Left ventricle myocardium superior (tissue), 1 donor: ENCODE results near the gene PDZD11. TPM values are rescaled to one million over a fixed set of nuclear protein-coding genes. Genes with fewer than 3 reads are reported as not detected.
A peak's percentile ranks its signal among the peaks of the same experiment; 100 is the strongest.
"Not testable (repeated sequence)": the region's sequence is repeated elsewhere in the genome, so short reads cannot be mapped to it uniquely, and the experiment has no call there.

Experiments used
- ATAC-seq: fragments of 200-7000 bp; cut with Tn5 transposase; one replicate; pipeline ENCODE4 v1.9.1; 2020; ENCODE audit warnings: mild to moderate bottlenecking, moderate library complexity
- DNase-seq: peaks from one replicate; pipeline ENCODE4 v3.0.0-alpha.2; 2020
- intact Hi-C: fragments of 100-400 bp; cut with micrococcal nuclease; formaldehyde crosslinking; loops from one replicate; pipeline ENCODE4 v1.11.0; 2022
- total RNA-seq: library from RNA; stranded (reverse); fragmentation: NEBNext Ultra II Directional; extraction: Animal tissue kit (Norgen Biotek cat#: 25700); gene quantifications from one replicate; pipeline ENCODE4 v1.2.1, GENCODE V29; 2021
- donor health status: DM: no; HTN: yes; CAD: no; lungs with severe emphysema.

Gene PDZD11
- total RNA-seq, 1 donor from 2014 or later: 33.7 TPM

DNA sequence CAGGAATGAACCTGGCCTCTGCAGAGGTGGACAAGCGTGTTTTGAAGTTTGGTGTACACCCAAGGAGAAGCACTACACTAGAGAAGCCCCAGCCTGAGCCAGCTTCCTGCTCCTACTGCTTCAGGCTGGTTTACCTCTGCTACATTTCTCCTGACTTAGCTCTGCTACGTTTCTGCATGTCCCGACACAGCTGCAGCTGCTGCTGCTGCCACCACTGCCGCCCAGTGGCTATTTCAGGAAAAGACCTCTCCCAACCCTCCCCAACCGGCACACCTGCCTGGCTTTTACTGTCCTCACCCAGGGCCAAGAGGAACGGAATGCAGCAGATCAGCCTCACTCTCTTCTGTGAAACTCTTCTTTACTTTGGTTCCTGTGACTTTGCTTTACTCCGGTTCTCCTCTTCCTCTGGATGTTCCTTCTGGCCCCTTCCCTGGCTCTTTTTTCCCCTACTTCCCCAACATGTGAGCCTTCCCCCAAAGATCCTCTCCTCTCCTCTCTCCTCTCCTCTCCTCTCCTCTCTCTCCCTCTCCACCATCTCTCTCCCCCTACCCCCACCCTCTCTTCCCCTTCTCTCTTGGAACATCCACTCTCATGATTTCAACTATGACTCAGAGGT is 26.7 kb downstream of the PDZD11 start:
- peak; percentile 55 for ATAC-seq
- DNase-seq: peak; percentile 39

DNA sequence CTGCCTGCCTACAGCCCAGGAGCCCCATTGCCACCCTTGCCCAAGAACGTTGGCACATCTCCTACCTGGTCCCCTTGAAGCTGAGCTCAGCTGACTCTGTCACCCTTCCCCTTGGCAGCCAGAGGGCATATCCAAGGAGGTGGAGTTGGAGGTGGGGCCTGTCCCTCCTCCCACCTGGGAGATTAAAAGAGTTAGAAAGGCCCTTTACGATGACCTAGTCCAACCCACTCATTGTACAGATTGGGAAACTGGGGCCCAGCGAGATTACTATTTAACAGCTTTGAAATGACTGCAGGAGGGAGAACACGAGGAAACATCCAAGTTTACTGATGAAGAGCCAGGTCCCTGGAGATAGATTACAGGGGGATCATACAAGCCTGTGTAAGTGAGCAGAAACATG is 29.6 kb downstream of the PDZD11 start, which contains the start of gene P2RY4:
TSS of gene P2RY4 (minus strand) at position 101 of the 400 bp plus-strand sequence. CDS start 580 bp downstream, outside the sequence.
- intact Hi-C loops: no loop called here
- DNase-seq (no peak), ATAC-seq (no peak)

More for the DNA sequence above, 26.7 kb downstream of the PDZD11 start:
- intact Hi-C loops: no loop called here

DNA sequence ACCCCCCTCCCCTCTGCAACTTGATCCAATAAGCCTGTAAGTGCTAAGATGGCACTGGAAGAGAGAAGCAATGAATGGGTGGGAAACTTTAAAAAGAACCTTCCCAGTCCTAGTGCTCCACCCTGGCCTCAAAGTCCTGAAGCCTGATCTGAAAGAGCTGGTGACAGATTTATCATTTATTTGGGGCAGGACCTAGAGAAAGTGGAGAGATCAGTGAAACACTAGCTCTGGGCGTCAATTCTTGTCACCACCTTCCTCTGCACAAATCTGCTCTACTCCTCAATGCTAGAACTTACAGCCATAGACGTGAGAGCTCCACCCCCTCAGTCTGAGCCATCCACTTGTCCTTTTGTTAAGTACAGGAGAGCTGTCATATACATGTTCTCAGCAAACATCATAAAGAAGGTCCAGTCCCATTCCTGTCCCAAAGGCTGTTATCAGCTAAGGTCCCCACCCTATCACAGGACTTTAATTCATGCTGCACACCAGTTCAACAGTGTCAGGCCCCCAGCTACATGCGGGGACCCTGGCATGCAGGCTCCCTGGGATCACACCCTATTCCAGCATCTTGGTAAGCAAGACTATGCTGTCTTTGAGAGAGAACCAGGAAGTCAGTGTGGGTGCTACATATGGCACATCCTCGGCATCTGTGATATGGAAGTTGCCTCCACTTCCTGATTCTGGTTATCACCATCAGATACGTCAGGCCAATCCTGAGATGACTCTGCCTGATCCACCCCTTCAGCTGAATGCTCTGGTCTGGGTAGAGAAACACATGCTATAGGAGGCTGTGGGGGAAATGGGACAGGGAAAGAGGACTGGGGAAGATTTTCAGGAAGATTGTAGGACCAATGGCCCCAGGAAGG is 32.1 kb downstream of the PDZD11 start:
- DNase-seq: no peak
- intact Hi-C loops: no loop called here
- no peak for ATAC-seq

DNA sequence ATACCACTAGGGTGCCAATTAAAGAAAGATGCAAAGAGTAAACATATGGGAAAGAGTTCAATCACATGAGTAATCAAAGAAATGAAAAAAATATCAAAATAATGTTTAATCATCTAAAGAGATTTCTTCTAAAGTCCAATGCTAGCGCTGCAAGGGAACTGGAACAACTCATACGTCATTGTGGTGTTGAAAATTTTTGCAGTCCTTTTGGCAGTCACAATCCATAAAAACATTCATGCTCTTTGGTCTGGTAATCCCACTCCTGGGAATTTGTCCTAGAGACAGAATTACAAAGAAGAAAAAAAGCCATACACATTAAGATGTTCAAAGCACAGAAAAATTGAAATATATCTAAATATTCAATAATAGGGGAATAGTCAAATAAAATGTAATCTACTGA is 34.3 kb downstream of the PDZD11 start:
- ATAC-seq (peak; percentile 60), DNase-seq (no peak)
- intact Hi-C loops: no loop called here

DNA sequence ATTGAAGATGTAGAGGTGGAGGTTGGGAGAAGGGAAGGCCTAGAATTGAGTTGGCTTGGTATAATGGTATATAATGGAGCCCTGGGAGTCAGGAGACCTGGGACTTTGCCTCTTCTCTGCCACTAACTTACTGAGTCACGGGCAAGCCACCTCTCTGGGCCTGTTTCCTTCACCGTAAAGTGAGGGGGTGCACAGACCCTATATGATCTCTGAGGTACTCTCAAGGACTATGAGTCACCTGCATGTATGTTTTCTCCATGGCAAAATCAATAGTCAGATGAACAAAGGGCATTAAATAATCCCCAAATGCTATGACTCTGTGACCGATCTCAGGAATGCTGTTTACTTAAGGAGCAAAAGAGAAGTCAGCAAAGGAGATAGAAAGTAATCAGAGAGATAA is 34.8 kb downstream of the PDZD11 start:
- intact Hi-C loops: no loop called here
- ATAC-seq (no peak), DNase-seq (no peak)

DNA sequence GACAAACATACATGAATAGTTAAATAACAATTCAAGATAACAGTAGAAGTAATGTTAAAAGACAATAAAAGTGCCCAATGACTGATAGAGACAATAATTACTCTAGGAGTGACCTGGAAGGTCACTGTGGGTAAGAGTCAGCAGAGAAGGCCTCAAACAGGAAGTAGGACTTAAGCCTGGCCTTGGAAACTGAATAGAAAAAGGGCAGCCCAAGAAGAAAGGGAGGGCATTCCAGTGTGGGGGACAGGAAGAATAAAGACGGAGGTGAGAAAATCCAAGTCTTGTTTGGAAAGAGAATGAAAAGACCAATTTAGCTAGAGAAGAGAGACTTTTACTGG is 35.7 kb downstream of the PDZD11 start:
- ATAC-seq: no peak
- intact Hi-C loops: no loop called here
- DNase-seq: no peak

DNA sequence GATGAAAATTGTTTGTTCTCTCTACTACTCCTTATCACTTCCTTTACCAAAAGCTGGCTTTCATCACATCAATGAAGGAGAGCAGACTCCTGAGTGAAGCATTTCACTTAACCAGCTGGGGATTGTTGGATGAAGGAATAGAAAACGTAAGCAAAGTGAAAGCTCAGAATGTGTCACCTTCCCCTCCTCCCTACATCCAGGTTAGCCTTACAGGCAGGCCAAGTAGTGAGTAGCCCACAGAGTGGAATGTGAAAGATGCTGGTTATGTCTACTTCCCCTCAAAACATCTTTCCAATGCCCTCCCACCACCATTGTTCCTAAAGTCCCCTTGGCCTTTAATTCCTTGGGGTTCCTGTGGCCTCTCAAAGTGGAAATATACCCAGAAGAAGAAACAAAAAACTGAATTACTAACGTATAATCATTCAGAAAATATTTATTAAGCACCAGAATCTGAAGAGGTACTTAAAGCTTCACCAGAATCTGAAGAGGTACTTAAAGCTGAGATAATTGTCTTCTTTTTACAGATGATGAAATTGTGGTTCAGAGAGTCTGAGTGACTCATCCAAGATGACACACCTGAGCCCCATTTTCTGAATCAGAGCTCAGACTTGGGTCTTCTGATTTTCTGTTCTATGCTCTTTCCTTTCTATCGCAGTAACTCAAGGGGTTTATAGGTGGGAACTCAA is 36.2 kb downstream of the PDZD11 start:
- no peak for ATAC-seq
- DNase-seq: no peak
- intact Hi-C loops: no loop called here

DNA sequence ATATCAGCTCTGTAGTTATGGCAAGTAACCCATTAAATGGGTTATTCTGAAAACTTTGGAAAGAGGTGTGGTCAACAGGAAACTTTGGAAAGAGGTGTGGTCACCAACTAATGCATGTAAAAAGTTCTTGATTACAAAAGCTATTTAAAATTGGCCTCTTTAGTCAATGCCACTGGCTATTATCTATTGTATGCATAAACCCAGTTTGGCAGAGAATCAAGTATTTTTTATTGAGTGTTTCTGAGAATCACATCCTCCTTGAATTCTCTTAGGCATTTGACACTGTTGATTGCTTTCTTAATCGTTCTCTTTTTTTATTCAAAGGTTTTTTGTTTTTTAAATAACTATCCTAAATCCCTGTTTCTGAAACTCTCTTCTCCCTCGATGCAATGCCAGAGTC is 37.2 kb downstream of the PDZD11 start:
- intact Hi-C loops: no loop called here
- ATAC-seq (no peak), DNase-seq (no peak)

DNA sequence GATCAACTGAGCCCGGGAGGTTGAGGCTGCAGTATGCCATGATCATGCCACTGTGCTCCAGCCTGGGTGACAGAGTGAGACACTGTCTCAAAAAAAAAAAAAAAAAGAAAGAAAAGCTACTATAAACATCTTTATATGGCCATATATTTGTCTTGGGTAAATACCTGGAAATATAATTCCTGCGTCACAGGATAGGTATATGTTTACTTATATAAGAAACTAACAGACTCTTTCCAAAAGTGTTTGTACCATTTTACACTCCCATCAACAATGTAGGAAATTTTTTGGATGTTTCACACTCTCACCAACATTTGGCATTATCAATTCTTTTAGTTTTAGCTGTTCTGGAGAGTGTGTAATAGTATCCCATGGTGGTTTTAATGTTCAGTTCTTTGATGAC is 42.5 kb downstream of the PDZD11 start:
- DNase-seq (no peak), ATAC-seq (no peak)
- intact Hi-C loops: no loop called here

DNA sequence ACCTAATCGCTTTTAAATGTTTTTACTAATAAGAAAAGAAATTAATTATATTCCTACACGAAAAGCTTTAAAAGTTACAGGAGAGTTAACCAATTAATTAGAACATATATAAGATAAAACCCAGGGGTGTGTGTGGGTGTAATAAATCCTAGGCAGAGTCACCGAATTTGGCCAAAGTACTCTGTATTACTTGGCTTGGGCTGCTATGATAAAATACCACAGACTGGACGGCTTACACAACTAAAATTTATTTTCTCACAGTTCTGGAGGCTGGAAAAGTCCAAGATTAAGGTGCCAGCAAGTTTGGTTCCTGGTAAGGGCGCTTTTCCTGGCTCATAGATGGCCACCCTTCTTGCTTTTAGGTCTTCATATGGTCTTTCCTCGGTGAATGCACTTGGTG is 44.8 kb downstream of the PDZD11 start:
- intact Hi-C loops: no loop called here
- ATAC-seq: peak; percentile 27
- no peak for DNase-seq

DNA sequence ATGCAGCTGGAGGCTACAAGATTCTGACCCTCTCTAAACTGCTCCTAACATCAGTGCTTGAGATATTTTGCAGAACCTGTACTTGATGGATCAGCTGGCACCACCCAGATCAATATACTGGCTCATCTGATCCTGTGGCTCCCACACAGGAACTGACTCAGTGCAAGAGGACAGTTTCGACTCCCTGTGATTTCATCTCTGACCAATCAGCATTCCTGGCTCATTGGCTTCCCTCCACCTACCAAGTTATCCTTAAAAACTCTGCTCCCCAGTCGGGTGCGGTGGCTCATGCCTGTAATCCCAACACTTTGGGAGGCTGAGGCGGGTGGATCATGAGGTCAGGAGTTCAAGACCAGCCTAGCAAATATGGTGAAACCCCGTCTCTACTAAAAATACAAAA is 46.1 kb downstream of the PDZD11 start:
- intact Hi-C loops, ATAC-seq, DNase-seq: not testable (repeated sequence)

DNA sequence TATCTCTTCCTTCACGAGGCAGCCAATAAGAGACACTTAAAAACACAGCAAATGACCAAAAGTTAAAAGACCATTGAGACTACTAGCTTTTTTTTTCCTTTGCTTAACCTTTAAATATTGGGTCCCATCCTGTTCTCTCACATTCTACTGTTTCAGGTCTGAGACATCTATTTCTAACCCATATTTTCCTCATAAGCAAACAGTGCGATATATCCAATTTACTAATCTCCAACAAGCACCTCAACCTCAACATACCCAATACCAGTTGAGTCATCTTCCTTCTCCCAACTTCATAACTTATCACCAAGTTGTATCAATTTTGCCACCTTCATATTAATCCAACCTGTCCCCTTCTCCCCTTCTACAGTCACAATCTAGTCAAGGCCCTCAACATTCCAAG is 48.2 kb downstream of the PDZD11 start:
- no peak for DNase-seq
- intact Hi-C loops: no loop called here
- ATAC-seq: no peak

DNA sequence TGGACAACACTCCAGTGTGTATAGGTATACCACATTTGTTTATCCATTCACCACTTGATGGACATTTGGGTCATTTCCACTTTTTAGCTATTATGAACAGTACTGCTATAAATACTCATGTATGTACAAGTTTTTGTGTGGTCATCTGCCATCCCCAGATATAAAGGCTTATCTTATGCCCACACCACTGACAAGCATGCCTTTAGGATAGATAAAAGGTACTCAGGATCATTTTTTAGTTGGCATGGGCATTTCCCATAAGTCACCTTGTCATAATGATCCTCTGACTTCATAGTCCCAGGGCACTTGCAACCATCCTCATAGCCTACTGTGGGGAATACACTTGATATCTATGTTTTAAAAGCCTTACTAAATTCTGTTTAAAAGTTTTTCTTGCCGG is 49.0 kb downstream of the PDZD11 start:
- DNase-seq (no peak), ATAC-seq (no peak)
- intact Hi-C loops: no loop called here

Other genes starting within 250 kb of the PDZD11 start
- not detected for gene AWAT2, start 240.0 kb downstream of the PDZD11 start, total RNA-seq
- not detected for gene OTUD6A, start 227.5 kb downstream of the PDZD11 start, total RNA-seq
- gene IGBP1, start 156.5 kb downstream of the PDZD11 start, total RNA-seq: 59.0 TPM
- not detected for gene DGAT2L6, start 112.4 kb downstream of the PDZD11 start, total RNA-seq
- gene AWAT1, start 55.3 kb downstream of the PDZD11 start, total RNA-seq: not detected
- not detected for gene P2RY4, start 29.7 kb downstream of the PDZD11 start, total RNA-seq
- not detected for gene ARR3, start 21.6 kb downstream of the PDZD11 start, total RNA-seq
- not detected for gene RAB41, start 7.8 kb downstream of the PDZD11 start, total RNA-seq
- 0.40 TPM for gene KIF4A, start 177 bp upstream of the PDZD11 start, total RNA-seq
- gene GDPD2, start 133.4 kb upstream of the PDZD11 start, total RNA-seq: not detected
- 11.5 TPM for gene DLG3, start 154.9 kb upstream of the PDZD11 start, total RNA-seq